Sigmoid colon (tissue), 7 donors: ENCODE measurements around the gene FKBP4. TPM values are rescaled to one million over a fixed set of nuclear protein-coding genes. Genes with fewer than 3 reads are reported as not detected.

Source experiments
- DNase-seq: peaks from one replicate; pipeline ENCODE4 v3.0.0-alpha.2; 2019
- H3K27ac ChIP-seq, 4 donors: fragments of 200-600 bp; sonication (generic); one replicate each; pipeline ENCODE4 v1.5.1; 2016 to 2019; ENCODE audit warnings: mild to moderate bottlenecking in 1 of 4
- H3K27me3 ChIP-seq, 3 donors: fragments of 200-600 bp; sonication (generic); one replicate each; pipeline ENCODE4 v1.5.1; 2019; ENCODE audit warnings: mild to moderate bottlenecking in 1 of 3
- H3K36me3 ChIP-seq, 4 donors: fragments of 200-600 bp; sonication (generic); one replicate each; pipeline ENCODE4 v1.5.1; 2016 to 2019
- H3K4me1 ChIP-seq, 4 donors: fragments of 200-600 bp; sonication (generic); one replicate each; pipeline ENCODE4 v1.5.1; 2017 to 2019
- H3K4me3 ChIP-seq, 4 donors: fragments of 200-600 bp; sonication (generic); one replicate each; pipeline ENCODE4 v1.5.1; 2017 to 2019; ENCODE audit warnings: mild to moderate bottlenecking in 2 of 4, moderate library complexity in 1 of 4
- H3K9me3 ChIP-seq, 4 donors: fragments of 200-600 bp in 3 of 4; sonication (generic) in 3 of 4; one replicate each; pipeline versions ENCODE4 v1.5.1 to v1.6.1; 2013 to 2019
- CTCF ChIP-seq, 4 experiments: fragments of 450-650 bp in 3 of 4; fragments of 200-600 bp in 1 of 4; IDR thresholded peaks; one replicate each; pipeline ENCODE4 v1.5.1; 2016 to 2019; ENCODE audit warnings: antibody characterized with exemption in 4 of 4, mild to moderate bottlenecking in 3 of 4, moderate library complexity in 2 of 4
- EP300 ChIP-seq, 4 donors: sonication (generic); formaldehyde crosslinking; IDR thresholded peaks; one replicate each; pipeline ENCODE4 v1.6.1; 2017; ENCODE audit warnings: antibody characterized with exemption in 4 of 4
- POLR2A ChIP-seq, 2 donors: fragments of 450-650 bp; IDR thresholded peaks; one replicate each; pipeline ENCODE4 v1.6.1; 2016; ENCODE audit warnings: antibody characterized with exemption in 2 of 2, mild to moderate bottlenecking in 2 of 2, moderate library complexity in 2 of 2
- POLR2AphosphoS5 ChIP-seq, 4 donors: sonication (generic); formaldehyde crosslinking; IDR thresholded peaks; one replicate each; pipeline ENCODE4 v1.6.1; 2017; ENCODE audit warnings: antibody characterized with exemption in 4 of 4
- WGBS, 2 donors: extraction: QIAGEN DNeasy Blood & Tissue Kit; methylation state at CpG; one replicate each; pipeline ENCODE4 v1.1.7; 2013; 5-methylcytosine and 5-hydroxymethylcytosine counted together
- intact Hi-C: fragments of 100-400 bp; cut with DNase I; formaldehyde crosslinking; loops from one replicate; pipeline ENCODE4 v1.15.1; 2023
- polyA plus RNA-seq, 3 donors: library from polyadenylated mRNA; stranded (reverse); fragments of 200-250 nt; gene quantifications; one replicate each; pipeline ENCODE4 v1.2.3, GENCODE V29; 2013
- total RNA-seq, 4 donors: library from RNA; depleted of rRNA; stranded (reverse); fragments of >200 nt; gene quantifications; one replicate each; pipeline ENCODE4 v1.1.0, GENCODE V29; 2016
- donor health status: healthy with polysubstance abuse.
- donor health status: Bipolar disorder and iron deficiency.
- donor health status: healthy.

The FKBP4 gene
- total and polyA plus RNA-seq, 7 donors = 21.3 to 44.5 (median 33.6) TPM

- H3K4me3 ChIP-seq = no peak overlapping the region
- WGBS, 2 donors = 74 to 75% methylated on average over 9 of the region's 9 CpGs
- intact Hi-C loops = no loop called here
- peaks cover 0 to 9% (median 0%) of the 10 kb centered on the region in 3 donors for H3K27me3 ChIP-seq
- H3K4me1 ChIP-seq = peaks cover 0 to 4% (median 0%) of the 10 kb centered on the region in 4 donors
- TF ChIP-seq EP300 (IDR thresholded peaks at IDR 0.05) = no peak
- TF ChIP-seq CTCF (IDR thresholded peaks at IDR 0.05) = no peak
- TF ChIP-seq POLR2A (IDR thresholded peaks at IDR 0.05) = no peak
- TF ChIP-seq POLR2AphosphoS5 (IDR thresholded peaks at IDR 0.05) = no peak
- H3K36me3 ChIP-seq = peaks cover 0 to 11% (median 4%) of the 10 kb centered on the region in 4 donors
- peak overlapping the region in 1 of 4 donors; percentile 5 for H3K27ac ChIP-seq
- H3K9me3 ChIP-seq = no peaks in the 10 kb centered on the region
- DNase-seq = no peak
These were observed 46.4 kb downstream of the FKBP4 start for GRCh38 chr12:2841056-2841650.

- Histone ChIP-seq H3K4me1 (peaks cover 0 to 4% (median 0%) of the 10 kb centered on the region in 4 donors), H3K9me3 (no peaks in the 10 kb centered on the region), H3K27me3 (no peaks in the 10 kb centered on the region), H3K4me3 (no peak overlapping the region), H3K36me3 (peaks cover 0 to 11% (median 4%) of the 10 kb centered on the region in 4 donors), H3K27ac (peak overlapping the region; percentile 11 to 43 (median 18))
- no peak for TF ChIP-seq CTCF (IDR thresholded peaks at IDR 0.05)
- no peak for TF ChIP-seq POLR2AphosphoS5 (IDR thresholded peaks at IDR 0.05)
- no peak for TF ChIP-seq POLR2A (IDR thresholded peaks at IDR 0.05)
- TF ChIP-seq EP300 (IDR thresholded peaks at IDR 0.05) = no peak
- 82 to 88% methylated on average over 5 of the region's 5 CpGs for WGBS, 2 donors
- DNase-seq = no peak
- intact Hi-C loops = no loop called here
These were observed 48.2 kb downstream of the FKBP4 start for GRCh38 chr12:2842948-2843347.

- Histone ChIP-seq H3K27ac (peak overlapping the region in 1 of 4 donors; percentile 33), H3K36me3 (peaks cover 0 to 7% (median 2%) of the 10 kb centered on the region in 4 donors), H3K4me3 (no peak overlapping the region), H3K27me3 (no peaks in the 10 kb centered on the region), H3K9me3 (no peaks in the 10 kb centered on the region), H3K4me1 (peaks cover 0 to 4% (median 0%) of the 10 kb centered on the region in 4 donors)
- TF ChIP-seq POLR2A (IDR thresholded peaks at IDR 0.05) (no peak), CTCF (IDR thresholded peaks at IDR 0.05) (no peak), POLR2AphosphoS5 (IDR thresholded peaks at IDR 0.05) (no peak), EP300 (IDR thresholded peaks at IDR 0.05) (no peak)
- no peak for DNase-seq
- 84 to 88% methylated on average over 9 of the region's 9 CpGs for WGBS, 2 donors
- intact Hi-C loops = no loop called here
These were observed 50.0 kb downstream of the FKBP4 start for GRCh38 chr12:2844786-2845185.

- intact Hi-C loops = no loop called here
- no peaks in the 10 kb centered on the region for H3K9me3 ChIP-seq
- H3K27ac ChIP-seq = peak overlapping the region in 2 of 4 donors; percentile 6 to 33
- H3K4me1 ChIP-seq = peaks cover 0 to 4% (median 0%) of the 10 kb centered on the region in 4 donors
- H3K27me3 ChIP-seq = no peaks in the 10 kb centered on the region
- TF ChIP-seq CTCF (IDR thresholded peaks at IDR 0.05) = no peak
- no peak for TF ChIP-seq POLR2AphosphoS5 (IDR thresholded peaks at IDR 0.05)
- no peak for TF ChIP-seq EP300 (IDR thresholded peaks at IDR 0.05)
- TF ChIP-seq POLR2A (IDR thresholded peaks at IDR 0.05) = no peak
- DNase-seq = no peak
- WGBS, 2 donors = 73 to 75% methylated on average over 6 of the region's 6 CpGs
- peaks cover 0 to 7% (median 2%) of the 10 kb centered on the region in 4 donors for H3K36me3 ChIP-seq
- H3K4me3 ChIP-seq = no peak overlapping the region
These were observed 50.5 kb downstream of the FKBP4 start for GRCh38 chr12:2845280-2845679.
